GM12873 (cell line): Measurements from ENCODE around the gene SEPTIN11.

ENCODE experiments used
- CTCF ChIP-seq: IDR thresholded peaks from 2 replicates; pipeline ENCODE4 v1.5.1; 2012; ENCODE audit warnings: low read depth, mild to moderate bottlenecking, moderate library complexity, low read length, control low read depth; ENCODE audit not compliant: insufficient read depth; ENCODE audit errors: missing control alignments

SEPTIN11 gene

GRCh38 chr4:76923619-76924357 is 25.8 kb upstream of the SEPTIN11 start:
- TF ChIP-seq CTCF, result no peak

DNA sequence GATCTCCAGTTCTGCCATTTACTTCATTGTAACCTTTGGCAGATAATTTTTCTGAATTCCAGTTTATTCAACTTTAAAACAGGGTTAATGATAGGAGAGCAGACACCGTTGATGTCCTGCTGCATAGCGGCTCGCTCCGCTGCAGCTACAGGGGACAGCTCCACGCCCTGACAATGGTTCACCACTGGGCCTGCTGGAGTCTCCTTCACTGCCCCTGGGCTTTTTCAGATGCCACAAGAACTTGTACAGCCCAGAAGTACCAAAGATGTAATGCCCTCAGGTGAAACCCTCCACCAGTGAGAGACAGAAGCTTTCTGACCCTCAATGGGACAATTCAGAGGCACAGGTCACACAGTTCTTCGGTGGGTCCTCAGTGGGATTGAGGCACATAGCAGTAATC is 22.7 kb upstream of the SEPTIN11 start:
- TF ChIP-seq CTCF, result no peak

DNA sequence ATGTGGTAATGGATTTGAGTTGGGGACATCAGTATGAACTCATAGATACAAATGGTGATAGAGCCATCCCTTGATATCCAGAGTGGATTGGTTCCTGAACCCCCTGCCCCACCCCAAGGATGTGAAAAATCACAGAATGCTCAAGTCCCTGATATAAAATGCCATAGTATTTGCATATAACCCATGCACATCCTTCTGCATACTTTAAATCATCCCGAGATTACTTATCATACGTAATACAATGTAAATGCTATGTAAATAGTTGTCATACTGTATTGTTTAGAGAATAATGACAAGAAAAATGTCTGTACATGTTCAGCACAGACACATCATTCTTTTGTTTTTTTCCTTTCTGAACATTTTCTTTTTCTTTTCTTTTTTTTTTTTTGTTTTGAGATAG is 18.9 kb upstream of the SEPTIN11 start:
- TF ChIP-seq CTCF, result no peak

DNA sequence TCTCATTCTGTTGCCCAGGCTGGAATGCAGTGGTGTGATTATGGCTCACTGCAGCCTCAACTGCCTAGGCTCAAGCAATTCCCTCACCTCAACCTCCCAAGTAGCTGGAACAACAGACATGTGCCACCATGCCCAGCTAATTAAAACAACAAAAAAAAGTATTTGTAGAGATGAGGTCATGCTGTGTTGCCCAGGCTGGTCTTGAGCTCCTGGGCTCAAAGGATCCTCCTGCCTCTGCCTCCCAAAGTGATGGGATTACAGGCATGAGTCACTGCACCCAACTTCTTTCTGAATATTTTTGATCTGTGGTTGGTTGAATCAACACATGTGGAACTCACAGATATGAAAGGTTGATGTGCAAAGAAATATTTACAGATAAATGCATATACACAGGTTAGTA is 18.5 kb upstream of the SEPTIN11 start:
- no peak for TF ChIP-seq CTCF

- TF ChIP-seq CTCF, result no peak
These were observed 17.8 kb upstream of the SEPTIN11 start for GRCh38 chr4:76931576-76932276.

GRCh38 chr4:76939184-76939583 is 10.4 kb upstream of the SEPTIN11 start:
- no peak for TF ChIP-seq CTCF

- TF ChIP-seq CTCF, result no peak
These were observed 6.4 kb upstream of the SEPTIN11 start for GRCh38 chr4:76943129-76943620.
